Ovary (tissue), 9 donors: ENCODE results near the gene FEM1B. TPM values are rescaled to one million over a fixed set of nuclear protein-coding genes. Genes with fewer than 3 reads are reported as not detected.

Experiments used
- DNase-seq, 5 donors: peaks; one replicate each; pipeline ENCODE4 v3.0.0-alpha.2; 2019 to 2020
- H3K27ac ChIP-seq, 2 donors: fragments of 200-600 bp; one replicate each; pipeline versions ENCODE4 v1.5.1 to v1.8.0; 2019 to 2022
- H3K27me3 ChIP-seq: fragments of 200-600 bp; one replicate; pipeline ENCODE4 v1.8.0; 2022
- H3K36me3 ChIP-seq: fragments of 200-600 bp; sonication (generic); one replicate; pipeline ENCODE4 v1.5.1; 2019
- H3K4me1 ChIP-seq: one replicate; pipeline ENCODE4 v1.8.1; 2013; ENCODE audit warnings: mild to moderate bottlenecking, moderate library complexity; ENCODE audit not compliant: insufficient read depth
- H3K4me3 ChIP-seq: fragments of 200-600 bp; sonication (generic); one replicate; pipeline ENCODE4 v1.5.1; 2017
- H3K9me3 ChIP-seq, 2 donors: fragments of 200-600 bp in 1 of 2; sonication (generic) in 1 of 2; one replicate each; pipeline versions ENCODE4 v1.5.1 to v1.8.1; 2013 to 2019; ENCODE audit warnings: mild to moderate bottlenecking in 1 of 2, moderate library complexity in 1 of 2
- CTCF ChIP-seq, 3 donors: fragments of 450-650 bp in 2 of 3; fragments of 200-600 bp in 1 of 3; IDR thresholded peaks; one replicate each; pipeline versions ENCODE4 v1.5.1 to v1.8.0; 2016 to 2022; ENCODE audit warnings: antibody characterized with exemption in 3 of 3, mild to moderate bottlenecking in 1 of 3
- EP300 ChIP-seq: sonication (generic); formaldehyde crosslinking; IDR thresholded peaks from one replicate; pipeline ENCODE4 v1.6.1; 2017; ENCODE audit warnings: antibody characterized with exemption
- POLR2A ChIP-seq: fragments of 450-650 bp; IDR thresholded peaks from one replicate; pipeline ENCODE4 v1.6.1; 2017; ENCODE audit warnings: antibody characterized with exemption, mild to moderate bottlenecking, moderate library complexity
- WGBS, 3 donors: extraction: QIAGEN DNeasy Blood & Tissue Kit in 1 of 3; methylation state at CpG; one replicate each; pipeline versions ENCODE4 v1.1.5 to v1.1.7; 2013 to 2017; 5-methylcytosine and 5-hydroxymethylcytosine counted together
- intact Hi-C, 4 donors: fragments of 100-400 bp; cut with DNase I; formaldehyde crosslinking; loops; one replicate each; pipeline versions ENCODE4 v1.11.0 to v1.15.1; 2022 to 2023
- polyA plus RNA-seq, 2 donors: library from polyadenylated mRNA; stranded (reverse); fragments of 200-250 nt in 1 of 2; fragments of 350-450 nt in 1 of 2; fragmentation: Illumina TruSeq in 1 of 2; extraction: RNeasy Lipid Tissue Mini Kit (QIAGEN cat#74804) in 1 of 2; gene quantifications; one replicate each; pipeline ENCODE4 v1.2.3, GENCODE V29; 2013 to 2014
- total RNA-seq, 7 donors: library from RNA; depleted of rRNA in 2 of 7; stranded (reverse); fragments of >200 nt in 2 of 7; fragmentation: NEBNext Ultra II Directional in 3 of 7; extraction: Animal tissue kit (Norgen Biotek cat#: 25700) in 3 of 7; gene quantifications; one replicate each; pipeline versions ENCODE4 v1.1.0 to v1.2.4, GENCODE V29; 2016 to 2023
- donor health status: DM: no; HTN: no; CAD: no; lungs with moderate emphysema.
- donor health status: DM: no; HTN: no; CAD: no.
- donor health status: Bipolar disorder and iron deficiency.
- donor health status: DM: yes; HTN: yes; CAD: no.
- donor health status: DM: no; HTN: no; CAD: no.
- donor health status: DM: yes; HTN: yes; CAD: no.

FEM1B gene
- total and polyA plus RNA-seq, 9 donors = 15.8 to 83.2 (median 54.8) TPM

GRCh38 chr15:68298336-68298735 lies 20.8 kb downstream of the FEM1B start:
- intact Hi-C loops = no loop called here
- DNase-seq = peak in 1 of 5 donors; percentile 4
- TF ChIP-seq CTCF (IDR thresholded peaks at IDR 0.05) = no peak
- no peak for TF ChIP-seq EP300
- no peak for TF ChIP-seq POLR2A
- Histone ChIP-seq H3K36me3 (no peaks in the 10 kb centered on the region), H3K4me1 (no peaks in the 10 kb centered on the region), H3K27ac (no peak overlapping the region), H3K9me3 (no peaks in the 10 kb centered on the region), H3K4me3 (no peak overlapping the region), H3K27me3 (no peaks in the 10 kb centered on the region)
- 77 to 89% (median 82%) methylated on average over 3 of the region's 3 CpGs for WGBS, 3 donors

GRCh38 chr15:68298882-68299381 lies 21.4 kb downstream of the FEM1B start:
- intact Hi-C loops = no loop called here
- no peaks in the 10 kb centered on the region for H3K9me3 ChIP-seq
- no peaks in the 10 kb centered on the region for H3K36me3 ChIP-seq
- 3 to 21% (median 8%) methylated on average over 6 of the region's 6 CpGs for WGBS, 3 donors
- H3K4me1 ChIP-seq = no peaks in the 10 kb centered on the region
- TF ChIP-seq EP300 (no peak), POLR2A (no peak), CTCF (IDR thresholded peaks at IDR 0.05) (no peak)
- peak in 1 of 5 donors; percentile 21 for DNase-seq
- H3K27me3 ChIP-seq = no peaks in the 10 kb centered on the region
- H3K4me3 ChIP-seq = peak overlapping the region; percentile 16
- H3K27ac ChIP-seq = peak overlapping the region in 1 of 2 donors; percentile 55

GRCh38 chr15:68299436-68299835 lies 21.9 kb downstream of the FEM1B start:
- no peaks in the 10 kb centered on the region for H3K27me3 ChIP-seq
- H3K27ac ChIP-seq = peak overlapping the region in 1 of 2 donors; percentile 55
- H3K9me3 ChIP-seq = no peaks in the 10 kb centered on the region
- intact Hi-C loops = no loop called here
- DNase-seq = peak in 1 of 5 donors; percentile 23
- H3K36me3 ChIP-seq = no peaks in the 10 kb centered on the region
- 14 to 40% (median 21%) methylated on average over 5 of the region's 5 CpGs for WGBS, 3 donors
- TF ChIP-seq EP300 (no peak), POLR2A (no peak), CTCF (IDR thresholded peaks at IDR 0.05) (no peak)
- H3K4me1 ChIP-seq = no peaks in the 10 kb centered on the region
- peak overlapping the region; percentile 16 for H3K4me3 ChIP-seq

- 88 to 92% (median 92%) methylated on average over 6 of the region's 6 CpGs for WGBS, 3 donors
- DNase-seq = peak in 1 of 5 donors; percentile 10
- H3K27me3 ChIP-seq = no peaks in the 10 kb centered on the region
- H3K36me3 ChIP-seq = no peaks in the 10 kb centered on the region
- H3K27ac ChIP-seq = peak overlapping the region in 1 of 2 donors; percentile 55
- intact Hi-C loops = loop anchor here in 2 of 4 donors (10.0 kb wide), 4 partner anchors 46 to 574 kb away; no protein-coding TSS in a partner anchor
- H3K9me3 ChIP-seq = no peaks in the 10 kb centered on the region
- no peak for TF ChIP-seq POLR2A
- no peak for TF ChIP-seq EP300
- no peak for TF ChIP-seq CTCF (IDR thresholded peaks at IDR 0.05)
- no peaks in the 10 kb centered on the region for H3K4me1 ChIP-seq
- no peak overlapping the region for H3K4me3 ChIP-seq
Observed at GRCh38 chr15:68300115-68300940, 22.8 kb downstream of the FEM1B start.
